GM12874 (cell line): Measurements from ENCODE around the gene CECR2.

Experiments used
- TF ChIP-seq, protein P1 (sequence below): IDR thresholded peaks from 2 replicates; pipeline ENCODE4 v1.5.1; 2011; ENCODE audit warnings: low read depth, mild to moderate bottlenecking, control low read depth, low read length, moderate library complexity; ENCODE audit not compliant: insufficient read depth

Gene CECR2

DNA sequence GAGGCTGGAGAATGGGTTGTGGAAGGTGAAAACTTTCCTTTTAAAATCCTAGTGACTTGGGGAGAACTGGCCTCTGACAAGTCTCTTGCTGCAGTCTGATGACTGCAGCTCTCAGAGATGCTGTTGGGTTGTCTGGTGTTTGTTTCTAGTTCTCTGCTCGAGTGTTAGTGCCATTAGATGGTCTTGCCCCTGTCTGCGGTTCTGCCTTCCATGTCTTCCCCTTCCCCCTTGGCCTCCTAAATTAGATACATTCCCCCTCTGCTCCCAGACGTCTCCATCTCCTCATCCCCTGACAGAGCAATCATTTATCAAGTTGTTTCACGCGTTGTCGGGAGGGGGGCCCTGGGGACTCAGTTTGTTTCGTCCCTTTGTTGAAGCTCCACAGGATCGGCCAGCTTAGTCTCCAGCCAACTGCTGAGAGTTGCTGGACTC is 67.7 kb downstream of the CECR2 start:
- TF ChIP-seq, protein P1, sequence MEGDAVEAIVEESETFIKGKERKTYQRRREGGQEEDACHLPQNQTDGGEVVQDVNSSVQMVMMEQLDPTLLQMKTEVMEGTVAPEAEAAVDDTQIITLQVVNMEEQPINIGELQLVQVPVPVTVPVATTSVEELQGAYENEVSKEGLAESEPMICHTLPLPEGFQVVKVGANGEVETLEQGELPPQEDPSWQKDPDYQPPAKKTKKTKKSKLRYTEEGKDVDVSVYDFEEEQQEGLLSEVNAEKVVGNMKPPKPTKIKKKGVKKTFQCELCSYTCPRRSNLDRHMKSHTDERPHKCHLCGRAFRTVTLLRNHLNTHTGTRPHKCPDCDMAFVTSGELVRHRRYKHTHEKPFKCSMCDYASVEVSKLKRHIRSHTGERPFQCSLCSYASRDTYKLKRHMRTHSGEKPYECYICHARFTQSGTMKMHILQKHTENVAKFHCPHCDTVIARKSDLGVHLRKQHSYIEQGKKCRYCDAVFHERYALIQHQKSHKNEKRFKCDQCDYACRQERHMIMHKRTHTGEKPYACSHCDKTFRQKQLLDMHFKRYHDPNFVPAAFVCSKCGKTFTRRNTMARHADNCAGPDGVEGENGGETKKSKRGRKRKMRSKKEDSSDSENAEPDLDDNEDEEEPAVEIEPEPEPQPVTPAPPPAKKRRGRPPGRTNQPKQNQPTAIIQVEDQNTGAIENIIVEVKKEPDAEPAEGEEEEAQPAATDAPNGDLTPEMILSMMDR = no peak

DNA sequence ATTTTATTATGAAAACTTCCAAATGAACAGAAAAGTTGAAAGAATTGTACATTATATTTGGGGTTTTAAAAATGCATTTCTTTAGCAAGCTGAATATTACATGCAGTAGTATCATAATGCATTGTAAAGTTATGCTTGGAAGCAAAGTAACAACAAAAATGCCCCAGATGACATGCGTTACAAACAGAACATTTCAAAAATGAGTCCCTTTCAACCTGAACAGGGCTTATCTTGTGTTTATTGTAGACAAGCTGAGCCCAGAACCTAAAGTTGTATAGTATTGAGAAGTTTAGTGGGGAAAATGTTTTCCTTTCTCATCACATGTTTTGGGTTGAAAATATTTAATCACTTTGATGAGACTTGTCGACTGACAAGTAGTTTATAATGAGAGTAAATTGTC is 68.8 kb downstream of the CECR2 start:
- TF ChIP-seq, protein P1 = no peak

DNA sequence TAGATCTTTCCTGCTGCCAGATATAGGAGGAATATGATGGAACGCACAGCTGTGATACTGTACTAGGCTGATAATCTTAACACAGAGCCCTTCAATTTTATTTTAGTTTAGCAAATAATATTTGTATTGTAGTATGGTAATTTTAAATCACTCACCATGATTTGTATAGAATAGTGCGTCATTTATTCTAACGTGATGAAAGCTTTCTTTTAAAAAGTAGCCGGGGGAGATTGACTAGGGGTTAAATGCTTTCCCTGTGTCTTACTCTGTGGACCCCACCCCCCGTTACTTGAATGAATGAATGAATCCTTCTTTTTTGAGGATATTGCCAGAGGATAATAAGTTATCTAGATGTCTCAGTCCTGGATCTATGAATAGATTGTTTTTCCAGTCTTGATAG is 72.1 kb downstream of the CECR2 start:
- TF ChIP-seq, protein P1 = no peak

DNA sequence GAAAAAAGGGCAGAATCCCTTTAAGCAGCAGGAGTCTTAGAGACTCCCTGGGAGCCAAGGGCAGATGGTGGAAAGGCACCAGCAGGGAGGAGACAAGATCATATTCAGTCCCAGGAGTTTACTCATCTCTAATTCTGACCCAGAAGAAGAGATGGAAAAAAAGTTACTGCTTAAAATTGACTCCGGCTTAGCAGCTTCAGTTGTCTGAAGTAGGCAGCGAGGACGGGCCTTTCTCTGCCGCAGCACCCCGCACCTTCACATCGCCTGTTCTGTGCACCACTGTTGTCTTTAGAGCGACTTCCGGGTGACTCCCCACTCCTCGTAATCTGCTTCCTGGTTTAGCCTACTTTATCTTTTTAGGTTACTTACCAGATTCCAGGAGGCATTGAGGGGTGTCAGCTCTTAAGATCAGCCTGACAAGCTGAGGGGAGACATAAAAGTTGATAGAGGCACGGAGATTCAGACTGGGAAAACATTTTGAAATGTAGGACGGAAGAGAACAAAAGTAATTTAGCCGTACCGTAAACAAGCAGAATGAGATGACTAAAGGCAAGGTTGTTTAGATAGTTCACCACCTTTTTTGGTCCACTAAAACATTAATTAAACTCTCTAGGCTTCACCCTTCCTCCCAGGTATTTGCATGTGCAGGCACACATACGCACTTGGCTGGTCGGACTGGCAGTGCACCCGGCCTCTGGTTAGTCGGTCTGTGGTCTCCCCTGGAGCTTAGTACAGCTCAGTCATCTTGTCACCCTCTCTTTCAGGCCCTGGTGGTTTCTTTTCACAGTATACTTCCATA is 74.3 kb downstream of the CECR2 start:
- TF ChIP-seq, protein P1 = no peak

DNA sequence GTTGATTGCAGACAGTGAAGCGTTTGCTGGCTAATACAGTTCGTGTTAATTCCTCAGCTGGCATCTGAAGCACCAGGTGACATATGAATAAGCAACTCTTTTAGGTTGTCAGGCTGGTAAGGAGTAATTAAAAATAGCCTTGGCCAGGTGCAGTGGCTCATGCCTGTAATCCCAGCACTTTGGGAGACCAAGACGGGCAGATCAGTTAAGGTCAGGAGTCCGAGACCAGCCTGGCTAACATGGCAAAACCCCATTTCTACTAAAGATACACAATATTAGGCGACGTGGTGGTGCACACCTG is 74.9 kb downstream of the CECR2 start:
- TF ChIP-seq, protein P1 = no peak

DNA sequence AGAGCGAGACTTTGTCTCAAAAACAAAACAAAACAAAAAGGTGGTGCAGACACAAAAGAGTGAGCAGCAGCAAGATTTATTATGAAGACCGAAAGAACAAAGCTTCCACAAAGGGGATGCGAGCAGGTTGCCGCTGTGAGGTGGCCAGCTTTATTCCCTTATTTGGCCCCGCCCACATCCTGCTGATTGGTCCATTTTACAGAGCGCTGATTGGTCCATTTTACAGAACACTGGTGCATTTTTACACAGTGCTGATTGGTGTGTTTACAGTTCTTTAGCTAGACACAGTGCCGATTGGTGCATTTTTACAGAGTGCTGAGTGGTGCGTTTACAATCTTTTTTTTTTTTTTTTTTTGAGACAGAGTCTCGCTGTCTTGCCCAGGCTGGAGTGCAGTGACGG is 77.4 kb downstream of the CECR2 start:
- TF ChIP-seq, protein P1 = no peak

DNA sequence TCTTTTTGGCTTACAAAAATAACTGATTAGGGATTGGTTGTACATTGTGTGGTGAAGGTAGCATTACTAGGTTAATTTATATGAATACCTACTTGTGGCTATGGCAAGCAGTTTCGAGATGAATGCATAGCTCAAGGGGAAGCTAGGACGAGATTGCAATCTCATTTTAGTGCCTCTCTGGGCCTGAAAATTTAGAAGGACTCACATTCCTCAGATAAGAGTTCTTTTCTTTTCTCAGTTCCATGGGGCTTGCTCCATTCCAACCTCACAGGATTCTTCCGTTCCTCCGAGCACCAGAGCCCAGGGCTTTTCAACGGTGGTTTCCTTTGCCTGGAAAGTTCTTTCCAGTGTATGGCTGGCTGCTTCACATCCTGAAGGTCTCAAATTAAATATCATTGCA is 82.1 kb downstream of the CECR2 start:
- TF ChIP-seq, protein P1 = no peak

DNA sequence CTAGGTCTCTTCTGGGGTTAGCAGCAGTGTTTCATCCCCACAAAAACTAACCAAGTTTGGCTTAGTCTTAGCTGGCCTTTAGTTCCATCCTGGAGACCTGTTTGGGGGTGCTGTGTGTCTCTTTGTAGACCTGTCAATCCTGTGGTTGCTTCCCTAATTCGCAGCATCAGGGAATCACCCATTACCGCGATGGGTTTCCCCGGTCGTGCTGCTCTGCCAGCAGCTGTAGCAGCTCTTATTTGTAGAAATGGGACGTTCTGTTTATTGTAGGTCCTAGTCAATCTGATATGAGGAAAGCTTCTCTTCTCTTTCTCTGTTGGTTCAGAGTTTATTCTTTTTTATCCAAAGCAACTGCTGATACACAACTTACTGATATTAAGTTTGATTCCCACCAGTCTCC is 91.6 kb downstream of the CECR2 start:
- TF ChIP-seq, protein P1 = no peak
